H1 (cell line): ENCODE measurements around the gene PLPP2. TPM values are rescaled to one million over a fixed set of nuclear protein-coding genes. Genes with fewer than 3 reads are reported as not detected.
A peak's percentile ranks its signal among the peaks of the same experiment; 100 is the strongest.

Source experiments
- CTCF ChIA-PET: fragments of 300-600 bp; sonication (Branson Sonifier 250); formaldehyde crosslinking; loops from one replicate; lab custom pipeline; 2021; ENCODE audit not compliant: partially characterized antibody; lab: Charles Lee
- POLR2A ChIA-PET: fragments of 300-600 bp; sonication (Branson Sonifier 250); formaldehyde crosslinking; loops from one replicate; lab custom pipeline; 2021; ENCODE audit warnings: inconsistent platforms; ENCODE audit not compliant: partially characterized antibody; lab: Charles Lee
- DNase-seq, 2 experiments: peaks; one replicate each; pipeline versions ENCODE4 v3.0.0 to v3.0.0-alpha.2; 2010 to 2022; ENCODE audit warnings: low spot score in 2 of 2, low read depth in 1 of 2, mixed read lengths in 1 of 2
- FAIRE-seq: peaks from 2 replicates; lab custom pipeline; 2011; peaks lifted over from hg19 to GRCh38; lab: Jason Lieb, UNC
- H2AFZ ChIP-seq: 2 replicates; pipeline ENCODE4 v1.8.1; 2012; ENCODE audit warnings: low read length, inconsistent platforms
- H2AK5ac ChIP-seq: 2 replicates; pipeline ENCODE4 v1.6.1; 2013; ENCODE audit warnings: low read depth, low read length
- H2BK120ac ChIP-seq: replicated peaks from 2 replicates; pipeline ENCODE3; 2013; ENCODE audit warnings: low read depth, low read length, inconsistent platforms
- H2BK12ac ChIP-seq: 2 replicates; pipeline ENCODE4 v1.6.1; 2013; ENCODE audit warnings: low read depth, low read length
- H2BK15ac ChIP-seq: 2 replicates; pipeline ENCODE4 v1.6.1; 2013; ENCODE audit warnings: low read length
- H2BK20ac ChIP-seq: 2 replicates; pipeline ENCODE4 v1.6.1; 2013; ENCODE audit warnings: low read length
- H2BK5ac ChIP-seq: 2 replicates; pipeline ENCODE4 v1.6.1; 2013; ENCODE audit warnings: low read depth, low read length
- H3K14ac ChIP-seq: 2 replicates; pipeline ENCODE4 v1.6.1; 2013; ENCODE audit warnings: inconsistent platforms; ENCODE audit not compliant: insufficient read length
- H3K18ac ChIP-seq: 2 replicates; pipeline ENCODE4 v1.6.1; 2013; ENCODE audit warnings: low read length; ENCODE audit errors: extremely low read depth
- H3K23ac ChIP-seq: 2 replicates; pipeline ENCODE4 v1.6.1; 2013; ENCODE audit warnings: inconsistent platforms; ENCODE audit not compliant: insufficient read length
- H3K23me2 ChIP-seq: 2 replicates; pipeline ENCODE4 v1.6.1; 2013; ENCODE audit warnings: low read depth, low read length
- H3K27ac ChIP-seq: 2 replicates; pipeline ENCODE4 v1.6.1; 2011; ENCODE audit warnings: low read depth, low read length, inconsistent platforms
- H3K27me3 ChIP-seq, 4 experiments: replicated peaks in 1 of 4; 1 replicate in 1 of 4; 2 replicates in 3 of 4; pipeline versions ENCODE4 v1.6.1 to v1.8.1; 2011 to 2013; ENCODE audit warnings: low read length in 3 of 4, mild to moderate bottlenecking in 3 of 4, inconsistent platforms in 2 of 4, mixed read lengths in 2 of 4, moderate library complexity in 1 of 4; ENCODE audit not compliant: control insufficient read depth in 3 of 4, insufficient read depth in 3 of 4; ENCODE audit errors: extremely low read depth in 1 of 4
- H3K36me3 ChIP-seq, 4 experiments: 2 replicates each; pipeline versions ENCODE4 v1.6.1 to v1.8.1; 2011 to 2013; ENCODE audit warnings: mild to moderate bottlenecking in 4 of 4, low read length in 3 of 4, moderate library complexity in 2 of 4, control low read depth in 1 of 4, inconsistent platforms in 1 of 4; ENCODE audit not compliant: insufficient read depth in 4 of 4, control insufficient read depth in 2 of 4
- H3K4ac ChIP-seq: replicated peaks from 2 replicates; pipeline ENCODE3; 2013; ENCODE audit warnings: low read length, low read depth, mixed read lengths, inconsistent platforms; ENCODE audit not compliant: insufficient read length
- H3K4me1 ChIP-seq, 4 experiments: replicated peaks in 1 of 4; 1 replicate in 1 of 4; 2 replicates in 3 of 4; pipeline versions ENCODE4 v1.6.1 to v1.8.1; 2011 to 2013; ENCODE audit warnings: low read length in 3 of 4, inconsistent platforms in 2 of 4, mixed read lengths in 1 of 4; ENCODE audit not compliant: insufficient read depth in 4 of 4, control insufficient read depth in 3 of 4
- H3K4me2 ChIP-seq, 2 experiments: 2 replicates each; pipeline versions ENCODE4 v1.6.1 to v1.8.1; 2011 to 2013; ENCODE audit warnings: low read depth in 2 of 2, low read length in 2 of 2, control low read depth in 1 of 2, inconsistent platforms in 1 of 2, mild to moderate bottlenecking in 1 of 2; ENCODE audit not compliant: insufficient read depth in 1 of 2
- H3K4me3 ChIP-seq, 4 experiments: fragments of 200-600, 300-600 bp in 1 of 4; sonication (generic), shearing (Covaris generic), sonication (Bioruptor Twin) in 1 of 4; 2 replicates each; pipeline versions ENCODE4 v1.5.1 to v1.8.1; 2011 to 2016; ENCODE audit warnings: low read length in 4 of 4, low read depth in 3 of 4, control low read depth in 2 of 4, inconsistent platforms in 2 of 4, mild to moderate bottlenecking in 2 of 4, mixed read lengths in 1 of 4, moderate library complexity in 1 of 4; ENCODE audit not compliant: insufficient read depth in 2 of 4; ENCODE audit errors: extremely low read depth in 1 of 4
- H3K56ac ChIP-seq: replicated peaks from 2 replicates; pipeline ENCODE3; 2013; ENCODE audit warnings: low read depth, mild to moderate bottlenecking, mixed read lengths, low read length, inconsistent platforms; ENCODE audit not compliant: insufficient read length
- H3K79me1 ChIP-seq: 2 replicates; pipeline ENCODE4 v1.6.1; 2013; ENCODE audit warnings: low read depth, low read length, control low read depth
- H3K79me2 ChIP-seq, 2 experiments: 2 replicates each; pipeline versions ENCODE4 v1.6.1 to v1.8.1; 2012 to 2013; ENCODE audit warnings: low read length in 2 of 2, mild to moderate bottlenecking in 2 of 2, inconsistent platforms in 1 of 2; ENCODE audit not compliant: insufficient read depth in 2 of 2, control insufficient read depth in 1 of 2
- H3K9ac ChIP-seq, 4 experiments: replicated peaks in 1 of 4; 1 replicate in 1 of 4; 2 replicates in 3 of 4; pipeline versions ENCODE4 v1.6.1 to v1.8.1; 2011 to 2013; ENCODE audit warnings: low read depth in 3 of 4, low read length in 3 of 4, control low read depth in 2 of 4, mild to moderate bottlenecking in 2 of 4, moderate library complexity in 2 of 4, inconsistent platforms in 1 of 4; ENCODE audit errors: extremely low read depth in 1 of 4
- H3K9me3 ChIP-seq, 2 experiments: 2 replicates each; pipeline versions ENCODE4 v1.6.1 to v1.8.1; 2012 to 2013; ENCODE audit warnings: mild to moderate bottlenecking in 2 of 2, moderate library complexity in 2 of 2, control low read depth in 1 of 2, inconsistent platforms in 1 of 2, low read depth in 1 of 2, low read length in 1 of 2, mixed read lengths in 1 of 2; ENCODE audit not compliant: insufficient read depth in 2 of 2
- H4K20me1 ChIP-seq, 2 experiments: replicated peaks in 1 of 2; 2 replicates each; pipeline versions ENCODE3 to v1.8.1; 2011 to 2013; ENCODE audit warnings: inconsistent platforms in 2 of 2, low read length in 2 of 2, mild to moderate bottlenecking in 1 of 2; ENCODE audit not compliant: insufficient read depth in 2 of 2, control insufficient read depth in 1 of 2
- H4K5ac ChIP-seq: 2 replicates; pipeline ENCODE4 v1.6.1; 2013; ENCODE audit warnings: low read length, low read depth, mixed read lengths, inconsistent platforms; ENCODE audit not compliant: insufficient read length
- H4K8ac ChIP-seq: 2 replicates; pipeline ENCODE4 v1.8.0; 2013; ENCODE audit warnings: mild to moderate bottlenecking, moderate library complexity, low read length, inconsistent platforms; ENCODE audit not compliant: insufficient read depth; ENCODE audit errors: extremely low read depth
- H4K91ac ChIP-seq: replicated peaks from 2 replicates; pipeline ENCODE3; 2013; ENCODE audit warnings: low read length, mixed read lengths, inconsistent platforms; ENCODE audit not compliant: insufficient read length
- CEBPB ChIP-seq: IDR thresholded peaks from 2 replicates; pipeline ENCODE4 v1.6.1; 2012; ENCODE audit warnings: low read depth, low read length
- RNF2 ChIP-seq: fragments of 200-900, 300-1000 bp; sonication (generic); IDR thresholded peaks from 2 replicates; pipeline ENCODE4 v1.7.1; 2016; ENCODE audit warnings: borderline replicate concordance, low read depth, mild to moderate bottlenecking, antibody characterized with exemption, low read length; ENCODE audit not compliant: poor library complexity, severe bottlenecking; ENCODE audit errors: missing control alignments
- TEAD4 ChIP-seq: IDR thresholded peaks from 2 replicates; pipeline ENCODE4 v1.6.1; 2012; ENCODE audit warnings: low read depth, low read length, inconsistent platforms, mixed read lengths
- WGBS, 2 experiments: shearing (Covaris generic) in 1 of 2; methylation state at CpG; one replicate each; pipeline versions ENCODE4 v1.1.6 to v1.1.7; 2013 to 2015; ENCODE audit warnings: low lambda C conversion rate in 2 of 2, mixed read lengths in 2 of 2, inconsistent platforms in 1 of 2, low coverage in 1 of 2, missing lambda C conversion rate in 1 of 2; ENCODE audit not compliant: insufficient replicate concordance in 2 of 2, insufficient coverage in 1 of 2, insufficient read length in 1 of 2; ENCODE audit errors: extremely low coverage in 1 of 2, missing lambda C conversion rate in 1 of 2; 5-methylcytosine and 5-hydroxymethylcytosine counted together
- polyA plus RNA-seq, 7 experiments: library from polyadenylated mRNA; depleted of rRNA in 3 of 7; stranded (reverse) in 5 of 7; unstranded in 2 of 7; fragments of >200 nt in 5 of 7; fragments of 200-250 nt in 2 of 7; gene quantifications; 1 replicate in 5 of 7; 2 replicates in 1 of 7; 4 replicates in 1 of 7; pipeline versions ENCODE4 v1.2.1 to v1.2.3, GENCODE V29; 2011 to 2013; ENCODE audit warnings: missing spikeins in 2 of 7, mixed read lengths in 2 of 7
- total RNA-seq: library from RNA; stranded (reverse); fragmentation: NEBNext Ultra II Directional; extraction: Animal tissue kit (Norgen Biotek cat#: 25700); gene quantifications from 2 replicates; pipeline ENCODE4 v1.2.1, GENCODE V29; 2021

Gene PLPP2
- total and polyA plus RNA-seq, 2 of the 8 experiments (the other 6 are each of a cell fraction or from before 2014, with no cell fraction given): 101 to 195 TPM

GRCh38 chr19:335486-336066, 44.4 kb upstream of the PLPP2 start:
- 94% methylated on average over 19 of the region's 21 CpGs; no CpG with 5 or more reads in 1 of the 2 experiments for WGBS, 2 experiments
- H2BK12ac ChIP-seq: no peak overlapping the region

More at GRCh38 chr19:335486-336066, 44.4 kb upstream of the PLPP2 start:
- no peak overlapping the region for H3K56ac ChIP-seq
- H3K79me2 ChIP-seq: peaks cover 41 to 72% of the 10 kb centered on the region in 2 experiments
- POLR2A ChIA-PET: interaction anchor here (1.0 to 1.5 kb wide), 3 partner anchors 22 to 71 kb away, joined by 3 to 4 read pairs (median 3); no protein-coding TSS in a partner anchor
- peak overlapping the region; percentile 62; the same call in 1 of the 2 replicates for H4K8ac ChIP-seq
- no peak overlapping the region for H3K23ac ChIP-seq
- no peak overlapping the region for H4K91ac ChIP-seq
- H3K18ac ChIP-seq: no peak overlapping the region
- no peak overlapping the region for H2BK120ac ChIP-seq
- H3K4me1 ChIP-seq: no peaks in the 10 kb centered on the region; a peak in 1 of 7 replicates
- H3K36me3 ChIP-seq: peaks cover 2 to 18% (median 9%) of the 10 kb centered on the region in 4 experiments; a peak in 5 of 8 replicates
- FAIRE-seq (no peak), DNase-seq (no peak)
- no peaks in the 10 kb centered on the region for H3K27me3 ChIP-seq
- no peak overlapping the region for H2AK5ac ChIP-seq
- no peaks in the 10 kb centered on the region for H3K23me2 ChIP-seq
- no peak overlapping the region for H2AFZ ChIP-seq
- TF ChIP-seq TEAD4 (no peak), RNF2 (no peak), CEBPB (no peak)
- CTCF ChIA-PET: interaction anchor here (0.9 to 1.4 kb wide), 2 partner anchors 22 to 36 kb away, joined by 4 to 5 read pairs; no protein-coding TSS in a partner anchor
- H3K9ac ChIP-seq: no peak overlapping the region
- H4K5ac ChIP-seq: no peak overlapping the region
- H3K79me1 ChIP-seq: peaks cover 14% of the 10 kb centered on the region
- no peak overlapping the region for H3K4me2 ChIP-seq
- H2BK20ac ChIP-seq: no peak overlapping the region
- H4K20me1 ChIP-seq: peaks cover 16 to 34% of the 10 kb centered on the region in 2 experiments
- peak overlapping the region; percentile 75; the same call in 1 of the 2 replicates for H2BK5ac ChIP-seq
- H3K9me3 ChIP-seq: no peaks in the 10 kb centered on the region
- H3K27ac ChIP-seq: no peak overlapping the region
- no peak overlapping the region for H3K4ac ChIP-seq
- H2BK15ac ChIP-seq: no peak overlapping the region
- H3K14ac ChIP-seq: no peak overlapping the region
- no peak overlapping the region for H3K4me3 ChIP-seq
